IMR-90 (cell line): ENCODE results near the gene N4BP2L1. TPM values are rescaled to one million over a fixed set of nuclear protein-coding genes. Genes with fewer than 3 reads are reported as not detected.

Experiments
- ATAC-seq: fragments of 200-7000 bp; cut with Tn5 transposase; 2 replicates; pipeline ENCODE4 v1.9.1; 2020; ENCODE audit warnings: low read depth, mild to moderate bottlenecking, moderate library complexity
- BruUV-seq: library from RNA; stranded (reverse); fragments of 400-500 nt; replicated peaks from 2 replicates; lab custom pipeline; 2021; lab: Mats Ljungman, UMichigan
- CTCF ChIA-PET: fragments of 300-600 bp; formaldehyde crosslinking; extraction: SDS; loops from one replicate; lab custom pipeline; 2021; ENCODE audit warnings: antibody characterized with exemption; lab: Yijun Ruan, JAX
- POLR2A ChIA-PET: fragments of 300-600 bp; sonication (Branson Sonifier 250); formaldehyde crosslinking; loops from one replicate; lab custom pipeline; 2022; ENCODE audit warnings: antibody characterized with exemption; ENCODE audit not compliant: unreplicated experiment; lab: Charles Lee
- DNase-seq: peaks from one replicate; pipeline ENCODE4 v3.0.0; 2013
- H2AFZ ChIP-seq: replicated peaks from 2 replicates; pipeline ENCODE3; 2013; ENCODE audit warnings: low read length, mild to moderate bottlenecking; ENCODE audit not compliant: poor library complexity
- H2AK5ac ChIP-seq: 2 replicates; pipeline ENCODE4 v1.6.1; 2013; ENCODE audit warnings: low read depth, low read length, inconsistent platforms
- H2AK9ac ChIP-seq: replicated peaks from 2 replicates; pipeline ENCODE3; 2013; ENCODE audit warnings: mild to moderate bottlenecking, low read depth, low read length, moderate library complexity; ENCODE audit not compliant: poor library complexity
- H2BK120ac ChIP-seq: 2 replicates; pipeline ENCODE4 v1.6.1; 2013; ENCODE audit warnings: low read depth, low read length, inconsistent platforms
- H2BK15ac ChIP-seq: 3 replicates; pipeline ENCODE4 v1.6.1; 2013; ENCODE audit warnings: low read depth, low read length, inconsistent platforms
- H2BK20ac ChIP-seq: 2 replicates; pipeline ENCODE4 v1.6.1; 2013; ENCODE audit warnings: low read depth, mild to moderate bottlenecking, inconsistent platforms, low read length, moderate library complexity
- H2BK5ac ChIP-seq: 2 replicates; pipeline ENCODE4 v1.6.1; 2013; ENCODE audit warnings: mild to moderate bottlenecking, low read depth, low read length, inconsistent platforms; ENCODE audit not compliant: poor library complexity, severe bottlenecking
- H3K14ac ChIP-seq: replicated peaks from 2 replicates; pipeline ENCODE4 v1.6.1; 2013; ENCODE audit warnings: low read depth, low read length, inconsistent platforms
- H3K18ac ChIP-seq: 2 replicates; pipeline ENCODE4 v1.6.1; 2013; ENCODE audit warnings: low read depth, low read length, control low read depth
- H3K23ac ChIP-seq: 2 replicates; pipeline ENCODE4 v1.6.1; 2013; ENCODE audit warnings: low read depth, low read length, inconsistent platforms
- H3K27ac ChIP-seq: 2 replicates; pipeline ENCODE4 v1.5.1; 2013; ENCODE audit warnings: mild to moderate bottlenecking, control low read depth, low read length; ENCODE audit not compliant: insufficient read depth
- H3K27me3 ChIP-seq: 2 replicates; pipeline ENCODE4 v1.6.1; 2013; ENCODE audit warnings: low read length; ENCODE audit not compliant: control insufficient read depth, insufficient read depth
- H3K36me3 ChIP-seq: 2 replicates; pipeline ENCODE4 v1.6.1; 2013; ENCODE audit warnings: low read length, mixed read lengths; ENCODE audit not compliant: control insufficient read depth, insufficient read depth
- H3K4ac ChIP-seq: 2 replicates; pipeline ENCODE4 v1.6.1; 2013; ENCODE audit warnings: low read depth, low read length, inconsistent platforms
- H3K4me1 ChIP-seq: 2 replicates; pipeline ENCODE4 v1.6.1; 2013; ENCODE audit warnings: low read length, mixed read lengths; ENCODE audit not compliant: control insufficient read depth, insufficient read depth
- H3K4me2 ChIP-seq: 2 replicates; pipeline ENCODE4 v1.6.1; 2013; ENCODE audit warnings: low read depth, mild to moderate bottlenecking, control low read depth, low read length, moderate library complexity
- H3K4me3 ChIP-seq: 2 replicates; pipeline ENCODE4 v1.5.1; 2013; ENCODE audit warnings: low read depth, mild to moderate bottlenecking, control low read depth, low read length, moderate library complexity; ENCODE audit not compliant: insufficient read depth
- H3K56ac ChIP-seq: 2 replicates; pipeline ENCODE4 v1.6.1; 2013; ENCODE audit warnings: low read length, inconsistent platforms; ENCODE audit not compliant: insufficient read depth; ENCODE audit errors: extremely low read depth
- H3K79me1 ChIP-seq, 2 experiments: 2 replicates each; pipeline ENCODE4 v1.6.1; 2013; ENCODE audit warnings: low read length in 2 of 2, inconsistent platforms in 1 of 2, low read depth in 1 of 2
- H3K9ac ChIP-seq: 2 replicates; pipeline ENCODE4 v1.6.1; 2013; ENCODE audit warnings: low read depth, low read length, control low read depth
- H3K9me1 ChIP-seq: 2 replicates; pipeline ENCODE4 v1.6.1; 2013; ENCODE audit warnings: low read length, inconsistent platforms; ENCODE audit not compliant: insufficient read depth
- H3K9me3 ChIP-seq: 2 replicates; pipeline ENCODE4 v1.6.1; 2013; ENCODE audit warnings: low read length; ENCODE audit not compliant: control insufficient read depth, insufficient read depth
- H4K20me1 ChIP-seq: 2 replicates; pipeline ENCODE4 v1.6.1; 2013; ENCODE audit warnings: low read length, inconsistent platforms; ENCODE audit not compliant: insufficient read depth
- H4K5ac ChIP-seq: 2 replicates; pipeline ENCODE4 v1.6.1; 2013; ENCODE audit warnings: mild to moderate bottlenecking, low read depth, low read length, control low read depth
- H4K8ac ChIP-seq, 2 experiments: 2 replicates each; pipeline ENCODE4 v1.6.1; 2013; ENCODE audit warnings: low read depth in 2 of 2, low read length in 2 of 2, control low read depth in 1 of 2, inconsistent platforms in 1 of 2
- H4K91ac ChIP-seq: 2 replicates; pipeline ENCODE4 v1.6.1; 2013; ENCODE audit warnings: low read depth, low read length, inconsistent platforms; ENCODE audit not compliant: insufficient read depth
- BHLHE40 ChIP-seq: fragments of 150-350 bp; IDR thresholded peaks from 2 replicates; pipeline ENCODE4 v1.6.1; 2016; ENCODE audit warnings: mild to moderate bottlenecking, low read depth, low read length
- CEBPB ChIP-seq: IDR thresholded peaks from 2 replicates; pipeline ENCODE4 v1.6.1; 2012; ENCODE audit warnings: low read depth, low read length, improper control_type of control experiment
- CHD1 ChIP-seq: IDR thresholded peaks from 2 replicates; pipeline ENCODE4 v1.6.1; 2012; ENCODE audit warnings: low read depth, low read length, improper control_type of control experiment
- CTCF ChIP-seq: conservative IDR thresholded peaks from 2 replicates; pipeline ENCODE4 v1.5.1; 2012; ENCODE audit warnings: mild to moderate bottlenecking, low read depth, low read length, improper control_type of control experiment
- ELK1 ChIP-seq: fragments of 150-350 bp; IDR thresholded peaks from 2 replicates; pipeline ENCODE4 v1.6.1; 2016; ENCODE audit warnings: low read depth, mild to moderate bottlenecking, low read length, moderate library complexity, borderline replicate concordance
- FOS ChIP-seq: fragments of 150-350 bp; IDR thresholded peaks from 2 replicates; pipeline ENCODE4 v1.6.1; 2016; ENCODE audit warnings: low read depth, low read length
- MAFK ChIP-seq: IDR thresholded peaks from 2 replicates; pipeline ENCODE4 v1.6.1; 2012; ENCODE audit warnings: low read depth, low read length, improper control_type of control experiment
- MAZ ChIP-seq: IDR thresholded peaks from 2 replicates; pipeline ENCODE4 v1.6.1; 2012; ENCODE audit warnings: low read depth, mild to moderate bottlenecking, low read length, improper control_type of control experiment, moderate library complexity, borderline replicate concordance
- MXI1 ChIP-seq: IDR thresholded peaks from 2 replicates; pipeline ENCODE4 v1.6.1; 2012; ENCODE audit warnings: low read depth, mild to moderate bottlenecking, low read length, moderate library complexity, borderline replicate concordance
- NFE2L2 ChIP-seq: fragments of 150-350 bp; IDR thresholded peaks from 2 replicates; pipeline ENCODE4 v1.6.1; 2016; ENCODE audit warnings: low read depth, mild to moderate bottlenecking, low read length
- POLR2A ChIP-seq: IDR thresholded peaks from 2 replicates; pipeline ENCODE4 v1.6.1; 2012; ENCODE audit warnings: mild to moderate bottlenecking, low read depth, low read length
- RAD21 ChIP-seq: IDR thresholded peaks from 2 replicates; pipeline ENCODE4 v1.6.1; 2012; ENCODE audit warnings: low read length, improper control_type of control experiment
- RCOR1 ChIP-seq: IDR thresholded peaks from 2 replicates; pipeline ENCODE4 v1.6.1; 2012; ENCODE audit warnings: mild to moderate bottlenecking, low read length, improper control_type of control experiment; ENCODE audit not compliant: insufficient replicate concordance
- RFX5 ChIP-seq: IDR thresholded peaks from 2 replicates; pipeline ENCODE4 v1.8.0; 2012; ENCODE audit warnings: low read depth, mild to moderate bottlenecking, low read length, moderate library complexity
- SMC3 ChIP-seq: fragments of 150-350 bp; IDR thresholded peaks from 2 replicates; pipeline ENCODE4 v1.6.1; 2016; ENCODE audit warnings: low read depth, mild to moderate bottlenecking, antibody characterized with exemption, low read length, moderate library complexity
- USF2 ChIP-seq: fragments of 150-350 bp; IDR thresholded peaks from 2 replicates; pipeline ENCODE4 v1.6.1; 2017; ENCODE audit warnings: mild to moderate bottlenecking, antibody characterized with exemption, low read length, low read depth
- WGBS, 2 experiments: methylation state at CpG; one replicate each; pipeline versions ENCODE4 v1.1.5 to v1.1.7; 2013; ENCODE audit warnings: missing lambda C conversion rate in 2 of 2; ENCODE audit not compliant: insufficient read length in 1 of 2; ENCODE audit errors: extremely low coverage in 2 of 2; 5-methylcytosine and 5-hydroxymethylcytosine counted together
- dilution Hi-C: fragments of 300-500 bp; cut with HindIII; formaldehyde crosslinking; loops from one replicate; pipeline ENCODE4 v1.14.3; 2018; ENCODE audit warnings: low sequenced_read_pairs; ENCODE audit not compliant: unreplicated experiment
- in situ Hi-C: fragments of 300-500 bp; cut with MboI; formaldehyde crosslinking; loops from 3 replicates; pipeline ENCODE4 v1.14.3; 2019; ENCODE audit warnings: low sequenced_read_pairs, inconsistent platforms, mixed read lengths
- intact Hi-C: fragments of 100-400 bp; cut with micrococcal nuclease; formaldehyde crosslinking; loops from 2 replicates; pipeline ENCODE4 v1.10.0; 2022
- polyA plus RNA-seq, 3 experiments: library from polyadenylated mRNA; depleted of rRNA; stranded (reverse); fragments of >200 nt; gene quantifications; 2 replicates each; pipeline ENCODE4 v1.2.3, GENCODE V29; 2012; ENCODE audit warnings: low replicate concordance in 1 of 3
- total RNA-seq: library from RNA; depleted of rRNA; stranded (reverse); fragments of >200 nt; gene quantifications from 2 replicates; pipeline ENCODE4 v1.2.3, GENCODE V29; 2012

Gene N4BP2L1
- total and polyA plus RNA-seq, 2 of the 4 experiments (the other 2 are of a cell fraction), result 0.18 to 0.46 TPM

GRCh38 chr13:32423592-32423991, 4.3 kb downstream of the N4BP2L1 start:
- in situ Hi-C loops (no loop called here), dilution Hi-C loops (no loop called here), intact Hi-C loops (no loop called here)
- Histone ChIP-seq H3K27me3 (no peaks in the 10 kb centered on the region), H4K8ac (no peak overlapping the region), H3K23ac (no peak overlapping the region), H3K4me1 (peaks cover 4% of the 10 kb centered on the region; the same call in 1 of the 2 replicates), H3K14ac (no peak overlapping the region), H3K4ac (no peak overlapping the region), H2BK120ac (no peak overlapping the region), H4K20me1 (no peaks in the 10 kb centered on the region), H4K91ac (no peak overlapping the region), H3K9me1 (peaks cover 4% of the 10 kb centered on the region; the same call in 1 of the 2 replicates), H2AFZ (no peak overlapping the region), H2BK5ac (no peak overlapping the region), H3K79me1 (no peaks in the 10 kb centered on the region), H3K18ac (no peak overlapping the region), H3K9me3 (peaks cover 4% of the 10 kb centered on the region; the same call in 1 of the 2 replicates), H2BK15ac (no peak overlapping the region), H3K4me2 (no peak overlapping the region), H2BK20ac (no peak overlapping the region), H3K36me3 (no peaks in the 10 kb centered on the region), H4K5ac (no peak overlapping the region), H3K9ac (no peak overlapping the region), H3K4me3 (no peak overlapping the region), H2AK5ac (no peak overlapping the region), H2AK9ac (no peak overlapping the region), H3K27ac (no peak overlapping the region), H3K56ac (no peak overlapping the region)
- WGBS, 2 experiments, result no CpG with 5 or more reads among the region's 3 CpGs
- POLR2A ChIA-PET, result no interaction called here
- TF ChIP-seq BHLHE40 (no peak), CHD1 (no peak), USF2 (no peak), RCOR1 (no peak), MXI1 (no peak), NFE2L2 (no peak), MAZ (no peak), MAFK (no peak), CEBPB (no peak), FOS (no peak), RFX5 (no peak), SMC3 (no peak), CTCF (no peak), RAD21 (no peak), POLR2A (no peak), ELK1 (no peak)
- DNase-seq (no peak), ATAC-seq (no peak)
- BruUV-seq, result no TSS peak
- CTCF ChIA-PET, result interaction anchor here (2.4 kb wide), 1 partner anchor 8 kb away, joined by 7 read pairs; no protein-coding TSS in a partner anchor
